IPS DF 6.9 (cell line): ENCODE data around the gene MAGEF1.

Experiments
- DNase-seq: peaks from one replicate; pipeline ENCODE4 v3.0.0-alpha.2; 2013; ENCODE audit warnings: low read depth, low spot score
- H3K27ac ChIP-seq: one replicate; pipeline ENCODE4 v1.5.1; 2013; ENCODE audit warnings: low read length, control low read depth
- H3K27me3 ChIP-seq: 2 replicates; pipeline ENCODE4 v1.6.1; 2013; ENCODE audit warnings: mild to moderate bottlenecking, low read length; ENCODE audit not compliant: control insufficient read depth, insufficient read depth
- H3K36me3 ChIP-seq: 2 replicates; pipeline ENCODE4 v1.6.1; 2013; ENCODE audit warnings: low read length; ENCODE audit not compliant: control insufficient read depth, insufficient read depth
- H3K4me1 ChIP-seq: 2 replicates; pipeline ENCODE4 v1.6.1; 2013; ENCODE audit warnings: low read length; ENCODE audit not compliant: control insufficient read depth, insufficient read depth
- H3K4me3 ChIP-seq: 2 replicates; pipeline ENCODE4 v1.5.1; 2013; ENCODE audit warnings: mild to moderate bottlenecking, low read length
- H3K9me3 ChIP-seq: 2 replicates; pipeline ENCODE4 v1.6.1; 2013; ENCODE audit warnings: low read length, inconsistent platforms; ENCODE audit not compliant: control insufficient read depth, insufficient read depth
- WGBS: extraction: QIAGEN DNeasy Blood & Tissue Kit; methylation state at CpG from one replicate; pipeline ENCODE4 v1.1.7; 2013; ENCODE audit warnings: mixed read lengths, missing lambda C conversion rate; ENCODE audit not compliant: insufficient read length, insufficient coverage; 5-methylcytosine and 5-hydroxymethylcytosine counted together

The MAGEF1 gene

GRCh38 chr3:184719709-184720108 is 7.8 kb upstream of the MAGEF1 start:
- no peaks in the 10 kb centered on the region for H3K36me3 ChIP-seq
- no peak overlapping the region for H3K27ac ChIP-seq
- no peak for DNase-seq
- H3K4me1 ChIP-seq, result peaks cover 7% of the 10 kb centered on the region; the same call in 1 of the 2 replicates
- no CpG with 5 or more reads among the region's 4 CpGs for whole genome bisulfite sequencing
- H3K27me3 ChIP-seq, result no peaks in the 10 kb centered on the region
- no peaks in the 10 kb centered on the region for H3K9me3 ChIP-seq
- H3K4me3 ChIP-seq, result no peak overlapping the region

- Histone ChIP-seq H3K27ac (no peak overlapping the region), H3K4me1 (peaks cover 7% of the 10 kb centered on the region; the same call in 1 of the 2 replicates), H3K36me3 (no peaks in the 10 kb centered on the region), H3K4me3 (no peak overlapping the region), H3K9me3 (no peaks in the 10 kb centered on the region), H3K27me3 (no peaks in the 10 kb centered on the region)
- WGBS, result no CpG with 5 or more reads among the region's 3 CpGs
- no peak for DNase-seq
Observed at GRCh38 chr3:184718431-184718830, 6.6 kb upstream of the MAGEF1 start.

GRCh38 chr3:184717399-184717983 is 5.6 kb upstream of the MAGEF1 start:
- no peak overlapping the region for H3K4me3 ChIP-seq
- no peaks in the 10 kb centered on the region for H3K27me3 ChIP-seq
- H3K4me1 ChIP-seq, result peaks cover 7% of the 10 kb centered on the region; the same call in 1 of the 2 replicates
- no peak overlapping the region for H3K27ac ChIP-seq
- no CpG with 5 or more reads among the region's 8 CpGs for WGBS
- DNase-seq, result no peak
- no peaks in the 10 kb centered on the region for H3K9me3 ChIP-seq
- H3K36me3 ChIP-seq, result no peaks in the 10 kb centered on the region

- Histone ChIP-seq H3K4me1 (peaks cover 7% of the 10 kb centered on the region; the same call in 1 of the 2 replicates), H3K4me3 (no peak overlapping the region), H3K27me3 (no peaks in the 10 kb centered on the region), H3K27ac (no peak overlapping the region), H3K36me3 (no peaks in the 10 kb centered on the region), H3K9me3 (no peaks in the 10 kb centered on the region)
- DNase-seq, result no peak
- no CpG with 5 or more reads among the region's 20 CpGs for WGBS
Observed at GRCh38 chr3:184716622-184717398, 4.9 kb upstream of the MAGEF1 start.

GRCh38 chr3:184715943-184716621 is 4.2 kb upstream of the MAGEF1 start:
- Histone ChIP-seq H3K27ac (no peak overlapping the region), H3K27me3 (no peaks in the 10 kb centered on the region), H3K36me3 (no peaks in the 10 kb centered on the region), H3K9me3 (no peaks in the 10 kb centered on the region), H3K4me1 (peaks cover 7% of the 10 kb centered on the region; the same call in 1 of the 2 replicates), H3K4me3 (no peak overlapping the region)
- no peak for DNase-seq
- no CpG with 5 or more reads among the region's 8 CpGs for WGBS

- H3K27ac ChIP-seq, result no peak overlapping the region
- H3K4me1 ChIP-seq, result peaks cover 7% of the 10 kb centered on the region; the same call in 1 of the 2 replicates
- DNase-seq, result no peak
- WGBS, result no CpG with 5 or more reads among the region's 2 CpGs
- H3K4me3 ChIP-seq, result no peak overlapping the region
- no peaks in the 10 kb centered on the region for H3K9me3 ChIP-seq
- H3K36me3 ChIP-seq, result no peaks in the 10 kb centered on the region
- no peaks in the 10 kb centered on the region for H3K27me3 ChIP-seq
Observed at GRCh38 chr3:184713521-184713920, 1.7 kb upstream of the MAGEF1 start.

GRCh38 chr3:184713040-184713355 is 1.1 kb upstream of the MAGEF1 start:
- Histone ChIP-seq H3K27me3 (no peaks in the 10 kb centered on the region), H3K36me3 (no peaks in the 10 kb centered on the region), H3K4me3 (no peak overlapping the region), H3K4me1 (peaks cover 7% of the 10 kb centered on the region; the same call in 1 of the 2 replicates), H3K27ac (no peak overlapping the region), H3K9me3 (no peaks in the 10 kb centered on the region)
- no CpG with 5 or more reads among the region's 2 CpGs for WGBS
- no peak for DNase-seq

- no CpG with 5 or more reads among the region's 16 CpGs for WGBS
- Histone ChIP-seq H3K4me1 (peaks cover 7% of the 10 kb centered on the region; the same call in 1 of the 2 replicates), H3K27me3 (no peaks in the 10 kb centered on the region), H3K4me3 (peak overlapping the region; percentile 91; the same call in 1 of the 2 replicates), H3K9me3 (no peaks in the 10 kb centered on the region), H3K36me3 (no peaks in the 10 kb centered on the region), H3K27ac (no peak overlapping the region)
- no peak for DNase-seq
Observed at GRCh38 chr3:184712248-184713039, 580 bp upstream of the MAGEF1 start.

GRCh38 chr3:184710870-184711492 is 883 bp downstream of the MAGEF1 start:
- H3K27me3 ChIP-seq, result no peaks in the 10 kb centered on the region
- no peaks in the 10 kb centered on the region for H3K36me3 ChIP-seq
- H3K4me3 ChIP-seq, result peak overlapping the region; percentile 91; the same call in 1 of the 2 replicates
- H3K4me1 ChIP-seq, result no peaks in the 10 kb centered on the region
- DNase-seq, result no peak
- no CpG with 5 or more reads among the region's 18 CpGs for WGBS
- no peak overlapping the region for H3K27ac ChIP-seq
- H3K9me3 ChIP-seq, result no peaks in the 10 kb centered on the region

GRCh38 chr3:184703657-184704056 is 8.2 kb downstream of the MAGEF1 start:
- DNase-seq, result no peak
- Histone ChIP-seq H3K4me3 (no peak overlapping the region), H3K27ac (no peak overlapping the region), H3K27me3 (no peaks in the 10 kb centered on the region), H3K4me1 (no peaks in the 10 kb centered on the region), H3K36me3 (no peaks in the 10 kb centered on the region), H3K9me3 (no peaks in the 10 kb centered on the region)
- WGBS, result no CpG with 5 or more reads among the region's 1 CpG
